HTERT RPE-1 (cell line): ENCODE data around the gene CSF1R.
"Not testable (repeated sequence)": the region's sequence is repeated elsewhere in the genome, so short reads cannot be mapped to it uniquely, and the experiment has no call there.

Source experiments
- in situ Hi-C: fragments of 300-500 bp; cut with MboI; formaldehyde crosslinking; loops from 4 replicates; pipeline ENCODE4 v1.14.3; 2020; ENCODE audit warnings: low sequenced_read_pairs

Gene CSF1R

GRCh38 chr5:150033334-150033733, 53.0 kb downstream of the CSF1R start:
- in situ Hi-C loops = no loop called here

GRCh38 chr5:150028047-150028446, 58.3 kb downstream of the CSF1R start:
- in situ Hi-C loops = not testable (repeated sequence)

- in situ Hi-C loops = no loop called here
Observed at GRCh38 chr5:150026682-150027172, 59.6 kb downstream of the CSF1R start.

GRCh38 chr5:150024346-150024984, 61.9 kb downstream of the CSF1R start:
- in situ Hi-C loops = no loop called here

GRCh38 chr5:150023136-150023535, 63.2 kb downstream of the CSF1R start:
- in situ Hi-C loops = no loop called here

- in situ Hi-C loops = no loop called here
Observed at GRCh38 chr5:150022681-150023080, 63.7 kb downstream of the CSF1R start.

GRCh38 chr5:150022158-150022531, 64.2 kb downstream of the CSF1R start:
- in situ Hi-C loops = no loop called here

- in situ Hi-C loops = no loop called here
Observed at GRCh38 chr5:150021491-150022157, 64.7 kb downstream of the CSF1R start.

GRCh38 chr5:150020249-150020648, 66.1 kb downstream of the CSF1R start:
- in situ Hi-C loops = no loop called here

- in situ Hi-C loops = no loop called here
Observed at GRCh38 chr5:150017226-150018005, 68.9 kb downstream of the CSF1R start.

- in situ Hi-C loops = no loop called here
Observed at GRCh38 chr5:150016537-150016936, 69.8 kb downstream of the CSF1R start.

- in situ Hi-C loops = no loop called here
Observed at GRCh38 chr5:150015415-150015814, 70.9 kb downstream of the CSF1R start.

GRCh38 chr5:150014456-150014855, 71.9 kb downstream of the CSF1R start:
- in situ Hi-C loops = no loop called here

- in situ Hi-C loops = no loop called here
Observed at GRCh38 chr5:150013931-150014330, 72.4 kb downstream of the CSF1R start.

- in situ Hi-C loops = no loop called here
Observed at GRCh38 chr5:150009671-150010387, 76.5 kb downstream of the CSF1R start.

- in situ Hi-C loops = no loop called here
Observed at GRCh38 chr5:150007050-150007449, 79.3 kb downstream of the CSF1R start.

- in situ Hi-C loops = no loop called here
Observed at GRCh38 chr5:150006318-150006717, 80.0 kb downstream of the CSF1R start.
